Ovary (tissue), 9 donors: ENCODE results near the gene CLNK. TPM values are rescaled to one million over a fixed set of nuclear protein-coding genes. Genes with fewer than 3 reads are reported as not detected.
A peak's percentile ranks its signal among the peaks of the same experiment; 100 is the strongest.

Experiments
- DNase-seq, 5 donors: peaks; one replicate each; pipeline ENCODE4 v3.0.0-alpha.2; 2019 to 2020
- H3K27ac ChIP-seq, 2 donors: fragments of 200-600 bp; one replicate each; pipeline versions ENCODE4 v1.5.1 to v1.8.0; 2019 to 2022
- H3K27me3 ChIP-seq: fragments of 200-600 bp; one replicate; pipeline ENCODE4 v1.8.0; 2022
- H3K36me3 ChIP-seq: fragments of 200-600 bp; sonication (generic); one replicate; pipeline ENCODE4 v1.5.1; 2019
- H3K4me1 ChIP-seq: one replicate; pipeline ENCODE4 v1.8.1; 2013; ENCODE audit warnings: mild to moderate bottlenecking, moderate library complexity; ENCODE audit not compliant: insufficient read depth
- H3K4me3 ChIP-seq: fragments of 200-600 bp; sonication (generic); one replicate; pipeline ENCODE4 v1.5.1; 2017
- H3K9me3 ChIP-seq, 2 donors: fragments of 200-600 bp in 1 of 2; sonication (generic) in 1 of 2; one replicate each; pipeline versions ENCODE4 v1.5.1 to v1.8.1; 2013 to 2019; ENCODE audit warnings: mild to moderate bottlenecking in 1 of 2, moderate library complexity in 1 of 2
- CTCF ChIP-seq, 3 donors: fragments of 450-650 bp in 2 of 3; fragments of 200-600 bp in 1 of 3; IDR thresholded peaks; one replicate each; pipeline versions ENCODE4 v1.5.1 to v1.8.0; 2016 to 2022; ENCODE audit warnings: antibody characterized with exemption in 3 of 3, mild to moderate bottlenecking in 1 of 3
- EP300 ChIP-seq: sonication (generic); formaldehyde crosslinking; IDR thresholded peaks from one replicate; pipeline ENCODE4 v1.6.1; 2017; ENCODE audit warnings: antibody characterized with exemption
- POLR2A ChIP-seq: fragments of 450-650 bp; IDR thresholded peaks from one replicate; pipeline ENCODE4 v1.6.1; 2017; ENCODE audit warnings: antibody characterized with exemption, mild to moderate bottlenecking, moderate library complexity
- WGBS, 3 donors: extraction: QIAGEN DNeasy Blood & Tissue Kit in 1 of 3; methylation state at CpG; one replicate each; pipeline versions ENCODE4 v1.1.5 to v1.1.7; 2013 to 2017; 5-methylcytosine and 5-hydroxymethylcytosine counted together
- intact Hi-C, 4 donors: fragments of 100-400 bp; cut with DNase I; formaldehyde crosslinking; loops; one replicate each; pipeline versions ENCODE4 v1.11.0 to v1.15.1; 2022 to 2023
- polyA plus RNA-seq, 2 donors: library from polyadenylated mRNA; stranded (reverse); fragments of 200-250 nt in 1 of 2; fragments of 350-450 nt in 1 of 2; fragmentation: Illumina TruSeq in 1 of 2; extraction: RNeasy Lipid Tissue Mini Kit (QIAGEN cat#74804) in 1 of 2; gene quantifications; one replicate each; pipeline ENCODE4 v1.2.3, GENCODE V29; 2013 to 2014
- total RNA-seq, 7 donors: library from RNA; depleted of rRNA in 2 of 7; stranded (reverse); fragments of >200 nt in 2 of 7; fragmentation: NEBNext Ultra II Directional in 3 of 7; extraction: Animal tissue kit (Norgen Biotek cat#: 25700) in 3 of 7; gene quantifications; one replicate each; pipeline versions ENCODE4 v1.1.0 to v1.2.4, GENCODE V29; 2016 to 2023
- donor health status: DM: no; HTN: no; CAD: no; lungs with moderate emphysema.
- donor health status: DM: no; HTN: no; CAD: no.
- donor health status: Bipolar disorder and iron deficiency.
- donor health status: DM: yes; HTN: yes; CAD: no.
- donor health status: DM: no; HTN: no; CAD: no.
- donor health status: DM: yes; HTN: yes; CAD: no.

Gene CLNK
- total and polyA plus RNA-seq, 9 donors, result 0.10 to 0.23 (median 0.22) TPM; not detected in 6

DNA sequence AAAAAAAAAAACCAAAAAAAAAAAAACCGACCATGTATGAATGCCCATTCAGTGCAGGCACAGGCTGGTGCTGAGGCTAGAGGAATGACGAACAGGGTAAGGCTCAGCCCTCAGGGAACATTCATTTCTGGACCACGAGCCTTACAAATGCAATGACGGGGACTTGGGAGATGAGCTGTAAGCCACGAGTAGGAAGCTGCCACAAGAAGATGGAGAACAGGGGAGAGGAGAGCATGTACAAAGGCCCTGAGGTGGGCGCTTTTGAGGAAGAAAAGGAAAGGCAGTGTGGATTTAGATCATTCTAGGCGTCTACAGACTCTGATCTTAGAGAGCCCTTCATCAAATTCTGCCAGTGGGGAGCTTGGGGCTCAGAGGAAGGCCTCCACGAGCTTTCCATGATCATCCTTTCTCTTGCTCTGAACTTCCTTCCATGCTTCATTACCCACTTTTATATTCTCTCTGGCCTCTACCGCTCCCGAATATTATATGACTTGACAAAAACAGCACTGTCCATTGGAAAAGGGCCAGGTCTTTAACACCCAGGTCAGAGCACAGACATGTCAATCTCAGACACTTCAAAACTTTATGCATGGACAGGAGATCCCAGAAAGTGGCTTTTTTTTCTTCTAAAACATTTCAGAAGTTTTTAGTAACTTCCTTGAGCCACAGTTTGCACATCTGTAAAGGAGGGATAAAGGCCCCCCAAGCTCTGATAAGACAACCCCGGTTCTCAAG lies 224.1 kb downstream of the CLNK start:
- intact Hi-C loops, result no loop called here
- 84 to 85% (median 85%) methylated on average over 11 of the region's 11 CpGs for WGBS, 3 donors
- TF ChIP-seq POLR2A (no peak), EP300 (no peak), CTCF (IDR thresholded peaks at IDR 0.05) (no peak)
- Histone ChIP-seq H3K27ac (no peak overlapping the region), H3K9me3 (no peaks in the 10 kb centered on the region), H3K36me3 (no peaks in the 10 kb centered on the region), H3K4me3 (no peak overlapping the region), H3K4me1 (peaks cover 11% of the 10 kb centered on the region), H3K27me3 (no peaks in the 10 kb centered on the region)
- DNase-seq, result no peak

GRCh38 chr4:10459305-10459704 lies 225.3 kb downstream of the CLNK start:
- 82 to 92% (median 89%) methylated on average over 8 of the region's 8 CpGs for WGBS, 3 donors
- no peak for DNase-seq
- Histone ChIP-seq H3K4me1 (peaks cover 11% of the 10 kb centered on the region), H3K27me3 (no peaks in the 10 kb centered on the region), H3K9me3 (peaks cover 0 to under 1% of the 10 kb centered on the region in 2 donors), H3K36me3 (no peaks in the 10 kb centered on the region), H3K27ac (no peak overlapping the region), H3K4me3 (no peak overlapping the region)
- no peak for TF ChIP-seq EP300
- no peak for TF ChIP-seq CTCF (IDR thresholded peaks at IDR 0.05)
- TF ChIP-seq POLR2A, result no peak
- intact Hi-C loops, result no loop called here

DNA sequence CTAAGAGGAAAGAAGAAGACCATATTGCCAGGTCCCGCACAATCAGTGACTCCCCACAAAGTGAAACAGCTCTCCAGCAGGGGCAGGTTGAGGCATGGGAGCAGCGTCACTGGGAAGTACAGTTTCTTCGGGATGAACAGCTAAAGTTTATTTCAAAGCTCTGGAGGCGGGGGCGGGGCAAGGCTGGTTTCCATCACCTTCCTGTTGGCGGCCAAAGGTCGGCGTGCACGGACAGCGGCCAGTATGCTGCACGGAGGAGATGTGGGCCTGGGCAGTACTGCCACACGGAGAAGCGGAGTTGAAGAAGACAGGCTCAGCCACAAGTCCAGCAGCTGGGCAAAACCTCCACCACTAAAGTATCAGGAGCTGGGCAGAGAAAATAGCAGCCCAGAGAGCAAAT lies 226.4 kb downstream of the CLNK start:
- DNase-seq, result peak in 1 of 5 donors; percentile 24
- Histone ChIP-seq H3K9me3 (peaks cover 0 to 6% of the 10 kb centered on the region in 2 donors), H3K4me1 (peaks cover 11% of the 10 kb centered on the region), H3K4me3 (no peak overlapping the region), H3K36me3 (no peaks in the 10 kb centered on the region), H3K27ac (no peak overlapping the region), H3K27me3 (no peaks in the 10 kb centered on the region)
- TF ChIP-seq CTCF (IDR thresholded peaks at IDR 0.05) (no peak), EP300 (no peak), POLR2A (no peak)
- WGBS, 3 donors, result 60 to 65% (median 61%) methylated on average over 13 of the region's 13 CpGs
- intact Hi-C loops, result no loop called here

DNA sequence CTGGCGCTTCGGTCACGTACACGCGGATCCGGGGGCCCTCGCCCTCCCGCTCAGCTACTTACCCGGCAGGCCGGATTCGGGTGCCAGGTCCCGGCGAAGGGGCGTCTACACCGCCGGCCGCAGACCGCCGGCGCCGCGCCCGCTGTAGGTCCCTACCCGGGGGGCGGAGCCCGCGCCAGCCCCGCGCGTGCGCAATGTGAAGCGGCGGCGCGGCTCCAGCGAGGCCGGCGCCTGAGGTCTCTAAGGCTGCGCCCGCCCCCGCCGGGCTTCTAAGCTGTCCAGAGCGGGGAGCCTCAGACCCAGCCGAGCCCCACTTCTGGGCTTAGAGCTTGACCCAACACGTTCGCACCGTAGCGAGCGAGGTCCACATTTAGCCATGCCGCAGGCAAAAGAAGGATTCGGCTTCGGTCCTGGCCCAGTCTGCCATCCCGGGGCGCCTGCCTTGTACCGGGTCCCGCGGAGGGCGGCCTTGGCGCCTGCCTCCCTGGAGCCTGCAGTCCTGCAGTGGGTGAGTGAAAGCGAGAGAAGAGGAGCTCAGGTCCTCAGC lies 227.2 kb downstream of the CLNK start, which contains the start of gene ZNF518B:
Gene ZNF518B, minus strand, starts transcription at position 172 of the 547 bp plus-strand sequence. CDS start 11,098 bp downstream, outside the sequence.
- DNase-seq, result peak; percentile 54 to 80 (median 74)
- H3K27me3 ChIP-seq, result no peaks in the 10 kb centered on the region
- intact Hi-C loops, result no loop called here
- peak within 1 kb of the TSS; percentile 58 to 69 for H3K27ac ChIP-seq
- peaks cover 11% of the 10 kb centered on the region for H3K4me1 ChIP-seq
- TF ChIP-seq EP300 (no peak), CTCF (IDR thresholded peaks at IDR 0.05) (no peak), POLR2A (peak; percentile 46)
- H3K36me3 ChIP-seq, result no peaks in the 10 kb centered on the region
- H3K4me3 ChIP-seq, result peak within 1 kb of the TSS; percentile 53
- H3K9me3 ChIP-seq, result peaks cover 0 to 6% of the 10 kb centered on the region in 2 donors
- 2 to 6% (median 3%) methylated on average over 33 to 60 of the region's 60 CpGs for WGBS, 3 donors
